Stimulated activated CD8-positive, alpha-beta memory T cell treated with anti-CD3 and anti-CD28 coated beads, Interleukin-7, amount 100 ng/mL, for 24 hours (primary cell): ENCODE results near the gene MYO6.

Source experiments
- DNase-seq: peaks from one replicate; pipeline ENCODE4 v3.0.0-alpha.2; 2020; ENCODE audit warnings: low read depth

The MYO6 gene

DNA sequence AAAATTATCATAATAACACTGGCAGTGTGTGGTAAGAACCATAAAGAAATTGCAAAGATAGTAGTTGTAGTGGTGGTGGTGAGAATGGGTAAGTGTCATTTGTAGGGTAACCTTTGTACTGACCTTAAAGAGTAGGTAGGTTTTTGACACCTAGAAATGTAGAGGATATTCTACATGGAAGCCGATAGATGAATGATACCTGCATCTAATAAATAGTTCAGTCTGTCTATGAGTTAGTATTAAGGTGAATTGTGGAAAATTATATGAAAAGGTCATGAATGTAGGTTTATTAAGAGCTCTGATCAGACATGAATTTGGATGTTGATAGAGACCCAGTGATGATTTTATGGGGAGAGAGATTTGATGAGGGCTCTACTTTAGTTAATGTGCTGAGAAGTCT lies 78.1 kb downstream of the MYO6 start:
- no peak for DNase-seq

DNA sequence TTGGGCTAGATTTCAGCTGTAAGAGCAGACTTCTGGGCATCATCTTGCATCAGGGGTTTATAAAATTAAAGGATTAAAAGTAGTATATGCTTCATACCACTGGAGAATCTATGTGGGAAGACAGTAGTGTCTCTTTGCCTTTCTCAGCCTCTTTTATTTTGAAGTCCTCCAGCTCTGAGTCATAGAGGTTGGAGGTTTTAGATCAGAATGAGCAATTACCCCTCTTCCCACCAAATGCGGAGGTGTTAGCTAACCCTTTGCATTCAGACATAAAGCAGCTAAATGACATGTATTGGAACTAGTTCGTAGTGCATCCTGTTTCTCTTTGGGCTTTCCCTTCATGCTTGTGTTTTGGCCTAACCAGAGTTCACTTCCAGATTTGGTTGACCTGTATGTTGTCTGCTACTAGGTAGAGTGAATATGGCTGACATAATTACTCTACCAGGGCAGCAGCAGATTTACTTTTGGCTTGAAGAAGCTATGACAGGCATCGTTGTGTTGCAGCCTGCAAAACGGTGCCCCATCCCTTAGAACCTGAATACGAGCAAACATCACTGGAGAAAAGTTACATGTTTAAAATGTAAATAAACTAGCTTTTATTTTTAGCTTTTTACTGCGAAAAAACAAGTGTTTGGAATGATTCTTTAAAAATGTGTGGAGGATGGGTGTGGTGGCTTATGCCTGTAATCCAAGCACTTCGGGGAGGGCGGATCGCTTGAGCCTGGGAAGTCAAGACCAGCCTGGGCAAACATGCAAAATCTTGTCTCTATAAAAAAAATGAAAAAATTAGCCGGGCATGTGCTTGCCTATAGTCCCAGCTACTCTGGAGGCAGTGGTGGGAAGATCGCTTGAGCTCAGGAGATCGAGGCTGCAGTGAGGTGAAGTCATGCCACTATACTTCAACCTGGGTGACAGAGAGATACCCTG lies 82.2 kb downstream of the MYO6 start:
- DNase-seq, result no peak

DNA sequence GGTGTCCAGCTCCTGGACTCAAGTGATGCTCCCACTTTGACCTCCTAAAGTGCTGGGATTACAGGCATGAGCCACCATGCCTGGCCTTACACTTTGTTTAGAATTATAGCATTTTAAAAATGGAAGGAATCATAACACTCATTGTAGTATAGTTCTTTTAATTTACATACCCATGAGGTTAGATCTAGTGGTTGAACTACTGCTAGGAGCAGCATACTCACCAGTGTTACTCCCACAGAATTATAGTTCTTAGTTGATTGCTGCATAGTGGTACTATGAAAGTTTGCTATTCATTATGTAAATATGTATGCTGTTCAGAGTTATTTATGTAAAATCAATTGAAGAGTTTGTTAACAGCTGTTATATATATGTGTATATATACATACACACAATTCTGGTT lies 85.4 kb downstream of the MYO6 start:
- DNase-seq, result no peak

DNA sequence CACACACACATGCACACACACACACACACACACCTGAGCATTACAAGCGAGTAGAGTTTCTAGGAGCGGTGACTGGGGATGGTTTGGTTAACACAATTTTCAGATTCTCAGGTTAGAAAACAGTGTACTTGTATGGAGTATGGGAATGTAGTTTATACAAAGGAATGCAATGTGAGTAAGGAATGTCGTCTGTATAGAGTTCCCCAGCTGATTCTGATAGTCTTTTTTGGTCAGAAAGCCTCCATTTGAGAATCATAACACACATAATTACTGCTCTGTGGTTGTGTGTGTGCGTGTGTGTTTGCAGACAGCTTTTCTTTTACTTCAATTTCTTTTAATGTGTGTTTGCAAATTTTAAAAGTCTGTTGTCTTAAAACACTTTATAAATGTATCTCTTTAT lies 93.2 kb downstream of the MYO6 start:
- no peak for DNase-seq

DNA sequence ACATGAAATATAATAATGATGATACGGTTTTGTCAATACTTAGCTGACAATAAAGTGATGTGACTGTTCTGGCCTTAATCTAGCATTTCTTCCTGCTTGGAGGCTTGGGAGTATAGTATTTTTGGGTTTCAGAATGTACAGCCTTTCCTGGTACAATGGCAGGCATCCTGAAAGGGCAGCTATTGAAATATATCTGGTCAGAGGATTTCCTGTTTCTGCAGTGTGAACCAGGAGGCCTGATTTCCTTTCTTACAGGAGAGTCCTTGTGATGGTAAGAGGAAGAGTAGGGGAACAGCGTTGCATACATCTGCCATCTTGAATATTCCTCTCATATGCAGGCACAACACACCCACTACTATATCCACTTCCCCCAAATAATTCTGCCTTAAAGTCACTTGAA lies 93.7 kb downstream of the MYO6 start:
- DNase-seq, result no peak

DNA sequence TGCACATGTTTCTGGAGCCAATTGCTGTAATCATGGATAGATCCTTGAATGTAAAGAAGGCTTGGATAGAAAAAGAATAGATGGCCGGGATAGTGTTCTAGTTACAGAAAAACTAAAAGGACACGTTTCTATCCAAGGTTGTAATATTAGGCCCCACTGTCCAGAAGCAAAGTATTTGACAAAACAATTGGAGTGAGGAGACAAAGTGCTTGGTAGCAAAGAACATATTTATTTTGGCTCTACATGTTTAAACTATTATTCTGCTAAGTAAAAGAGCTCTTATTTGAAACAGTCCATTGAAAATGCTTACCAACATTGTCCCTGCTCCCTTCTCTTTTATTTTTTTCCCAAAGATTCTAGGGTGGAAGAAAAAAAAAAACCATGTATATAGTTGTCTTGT lies 94.4 kb downstream of the MYO6 start:
- DNase-seq, result no peak

DNA sequence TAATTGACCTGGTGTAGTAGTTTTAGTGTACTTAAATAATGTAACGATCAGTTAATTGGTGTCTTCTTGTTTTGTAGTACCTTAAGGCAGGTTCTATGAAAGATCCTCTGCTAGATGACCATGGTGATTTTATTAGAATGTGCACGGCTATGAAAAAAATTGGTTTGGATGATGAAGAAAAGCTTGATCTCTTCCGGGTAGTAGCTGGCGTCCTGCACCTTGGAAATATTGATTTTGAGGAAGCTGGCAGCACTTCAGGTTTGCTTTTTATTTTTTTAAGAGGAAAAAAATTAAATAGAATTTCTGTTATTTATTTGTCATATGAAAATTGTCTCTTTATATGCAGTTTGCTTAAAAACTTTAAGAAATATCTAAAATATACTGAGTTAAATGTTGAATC lies 99.2 kb downstream of the MYO6 start:
- no peak for DNase-seq

DNA sequence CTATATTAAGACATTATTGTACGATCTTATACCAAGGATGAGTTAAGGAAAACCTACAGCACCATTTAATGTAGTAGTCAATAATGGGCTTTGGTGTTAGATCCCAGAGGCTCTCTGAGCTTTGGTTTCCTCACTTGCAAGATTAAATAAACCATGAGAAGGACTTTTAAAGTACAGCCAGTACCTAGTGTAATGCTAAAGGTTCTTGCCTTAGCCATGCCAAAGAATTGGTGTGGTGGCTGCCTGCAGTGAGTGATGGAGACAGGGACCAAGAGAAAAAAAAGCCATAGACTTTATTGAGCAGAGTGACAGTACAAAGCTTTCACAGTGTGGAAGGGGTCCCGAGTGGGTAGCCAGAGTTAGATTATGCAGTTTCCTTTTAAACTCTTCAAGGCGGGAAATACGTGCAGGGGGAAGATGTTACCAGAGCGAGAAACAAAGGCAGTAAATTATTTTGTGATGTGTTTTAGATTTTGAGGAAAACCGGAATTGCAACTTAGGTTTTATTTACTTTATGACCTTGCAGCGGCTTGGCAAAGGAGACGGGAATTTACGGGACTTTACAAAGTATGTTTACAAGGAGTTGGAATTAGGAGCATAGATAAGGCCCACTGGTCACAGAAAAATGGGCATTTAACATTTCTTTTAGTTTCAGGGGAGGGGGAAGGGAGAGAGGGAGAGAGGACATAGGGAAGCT lies 100.4 kb downstream of the MYO6 start:
- no peak for DNase-seq

- no peak for DNase-seq
Measured at GRCh38 chr6:75850026-75850833, 101.2 kb downstream of the MYO6 start.

GRCh38 chr6:75852721-75853120 lies 103.7 kb downstream of the MYO6 start:
- DNase-seq, result no peak

DNA sequence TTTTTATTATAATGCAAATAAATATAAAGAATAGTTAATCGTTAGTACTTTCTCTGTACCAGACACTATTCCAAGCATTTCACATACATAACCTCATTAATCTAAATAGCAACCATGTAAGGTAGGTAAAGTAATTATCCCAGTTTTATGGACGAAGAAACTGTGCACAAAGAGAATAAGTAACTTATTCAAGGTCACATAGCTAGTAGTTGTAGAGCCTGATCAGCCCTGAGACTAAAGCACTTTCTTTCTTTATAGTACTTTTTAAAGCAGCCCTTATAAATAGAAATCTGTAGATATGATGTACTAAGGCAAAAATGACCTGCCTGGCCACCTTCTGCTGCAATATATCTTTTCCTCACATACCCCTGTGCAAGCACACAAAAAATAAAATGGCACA lies 104.8 kb downstream of the MYO6 start:
- DNase-seq, result no peak

DNA sequence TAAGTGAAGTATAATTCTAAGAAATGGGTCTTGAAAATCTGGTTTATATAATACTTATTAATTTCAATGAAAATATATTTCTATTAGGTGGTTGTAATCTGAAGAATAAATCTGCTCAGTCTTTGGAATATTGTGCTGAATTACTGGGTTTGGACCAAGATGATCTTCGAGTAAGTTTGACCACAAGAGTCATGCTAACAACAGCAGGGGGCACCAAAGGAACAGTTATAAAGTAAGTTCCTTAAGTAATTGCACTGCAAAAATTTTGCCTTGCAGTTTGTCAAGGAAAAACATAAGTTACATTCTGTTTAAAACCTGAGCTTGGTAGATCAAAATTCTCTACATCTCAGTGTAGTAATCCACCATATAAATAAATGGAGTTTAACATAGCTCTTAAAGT lies 106.0 kb downstream of the MYO6 start:
- no peak for DNase-seq

DNA sequence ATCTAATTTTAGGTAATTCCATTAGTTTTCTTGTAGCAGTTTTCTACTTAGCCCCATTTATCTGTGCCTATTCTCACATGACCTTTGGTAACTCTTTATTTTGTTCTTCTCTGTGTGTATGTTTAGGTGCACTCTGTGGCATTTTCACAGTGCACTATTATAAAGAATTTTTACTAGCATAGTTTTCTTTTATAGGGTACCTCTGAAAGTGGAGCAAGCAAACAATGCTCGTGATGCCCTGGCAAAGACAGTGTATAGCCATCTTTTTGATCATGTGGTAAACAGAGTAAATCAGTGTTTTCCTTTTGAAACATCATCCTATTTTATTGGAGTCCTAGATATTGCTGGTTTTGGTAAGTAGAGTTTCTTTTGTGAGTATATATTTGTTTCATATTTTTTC lies 107.9 kb downstream of the MYO6 start:
- DNase-seq, result no peak

DNA sequence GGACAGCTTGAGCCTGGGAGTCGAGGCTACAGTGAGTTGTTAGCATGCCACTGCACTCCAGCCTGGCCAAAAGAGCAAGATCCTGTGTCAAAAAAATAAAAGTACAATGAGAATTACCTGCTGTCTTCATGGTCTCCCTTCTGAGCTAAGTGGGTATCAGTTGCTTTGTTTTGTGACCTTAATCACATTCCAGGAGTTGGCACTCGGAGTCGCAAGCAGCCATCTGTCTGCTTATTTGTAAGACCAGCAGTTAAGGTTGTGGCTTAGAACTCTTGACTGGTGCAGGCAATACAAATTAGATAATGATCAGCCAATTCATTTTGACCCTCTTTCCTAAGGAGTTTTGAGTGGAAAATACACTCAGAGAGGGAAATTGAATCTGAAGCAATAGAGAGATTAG lies 114.0 kb downstream of the MYO6 start:
- DNase-seq, result no peak

DNA sequence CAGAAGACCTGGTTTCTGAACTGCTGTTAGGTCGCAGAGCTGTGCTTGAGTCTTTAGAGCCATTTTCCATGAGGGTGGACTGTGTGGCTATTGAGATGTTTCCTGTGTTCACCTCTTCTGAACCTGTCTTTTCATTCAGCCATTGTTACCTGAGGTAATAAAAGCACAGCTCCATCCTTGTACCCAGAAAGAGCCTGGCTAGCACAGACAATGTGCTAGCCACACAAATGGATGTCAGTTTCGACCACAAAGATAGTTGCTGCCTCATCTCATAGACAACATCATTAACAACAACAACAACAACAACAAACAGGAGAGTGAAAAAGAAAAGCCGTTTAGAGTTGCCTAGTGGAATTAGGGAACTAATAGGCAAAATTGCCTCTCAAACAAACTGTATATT lies 114.7 kb downstream of the MYO6 start:
- no peak for DNase-seq

DNA sequence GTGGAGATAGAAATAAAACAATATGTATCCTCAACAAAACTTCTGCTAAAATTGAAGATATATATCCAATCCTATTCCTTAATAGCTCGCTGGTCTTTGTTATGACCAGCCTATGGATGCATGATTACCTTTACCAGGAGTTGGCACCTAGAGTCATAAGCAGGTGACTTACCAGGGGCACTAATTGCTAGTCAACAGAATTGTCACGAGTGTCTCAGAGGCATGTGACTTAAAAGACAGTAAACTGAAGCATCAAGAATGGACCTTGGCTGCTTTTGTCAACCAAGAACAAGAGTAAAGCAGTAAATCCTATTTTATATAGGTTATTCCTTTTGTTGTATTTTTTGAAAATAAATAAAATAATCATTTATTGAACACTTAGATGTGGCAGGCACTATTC lies 115.4 kb downstream of the MYO6 start:
- DNase-seq, result no peak

GRCh38 chr6:75870389-75870788 lies 121.3 kb downstream of the MYO6 start:
- no peak for DNase-seq

DNA sequence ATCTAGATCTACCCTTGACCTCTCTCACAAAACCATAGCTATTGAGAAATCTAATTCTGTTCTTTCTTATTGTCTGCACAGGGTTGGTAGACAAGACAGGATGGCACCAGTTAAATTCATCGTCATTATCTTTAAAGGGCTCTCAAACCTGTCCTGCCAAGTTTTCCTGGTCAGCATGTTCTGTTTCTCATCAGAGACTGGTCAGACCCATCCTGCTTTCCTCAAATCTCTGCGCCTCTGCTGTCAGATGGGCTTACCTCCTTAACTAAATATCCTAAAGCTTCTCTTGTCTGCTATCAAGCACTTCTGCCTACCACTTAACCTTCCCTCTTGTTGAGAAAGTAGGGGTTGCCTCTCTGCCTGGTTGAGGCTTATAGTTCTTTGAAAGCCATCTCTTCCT lies 125.2 kb downstream of the MYO6 start:
- DNase-seq, result no peak

GRCh38 chr6:75876152-75876551 lies 127.1 kb downstream of the MYO6 start:
- DNase-seq, result no peak

- no peak for DNase-seq
Measured at GRCh38 chr6:75880305-75880704, 131.3 kb downstream of the MYO6 start.

DNA sequence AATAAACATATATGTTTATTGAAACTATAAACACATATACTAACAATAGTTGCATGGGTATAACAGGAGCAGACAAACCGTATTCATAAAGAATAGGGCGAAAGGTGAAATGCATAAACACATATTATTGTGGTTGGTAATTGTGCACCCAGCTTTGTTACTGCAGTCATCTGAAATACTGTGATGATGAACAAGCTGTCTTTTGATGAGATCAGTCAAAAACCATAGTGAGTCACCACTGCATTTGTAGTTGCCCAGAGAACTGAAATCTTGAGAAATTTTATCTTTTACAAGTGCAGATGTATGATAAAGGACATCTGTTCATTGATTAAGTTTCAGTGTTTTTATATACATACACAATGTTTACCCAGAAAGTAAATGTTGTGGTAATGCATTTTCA lies 133.7 kb downstream of the MYO6 start:
- DNase-seq, result no peak

GRCh38 chr6:75884822-75885221 lies 135.8 kb downstream of the MYO6 start:
- DNase-seq, result no peak

DNA sequence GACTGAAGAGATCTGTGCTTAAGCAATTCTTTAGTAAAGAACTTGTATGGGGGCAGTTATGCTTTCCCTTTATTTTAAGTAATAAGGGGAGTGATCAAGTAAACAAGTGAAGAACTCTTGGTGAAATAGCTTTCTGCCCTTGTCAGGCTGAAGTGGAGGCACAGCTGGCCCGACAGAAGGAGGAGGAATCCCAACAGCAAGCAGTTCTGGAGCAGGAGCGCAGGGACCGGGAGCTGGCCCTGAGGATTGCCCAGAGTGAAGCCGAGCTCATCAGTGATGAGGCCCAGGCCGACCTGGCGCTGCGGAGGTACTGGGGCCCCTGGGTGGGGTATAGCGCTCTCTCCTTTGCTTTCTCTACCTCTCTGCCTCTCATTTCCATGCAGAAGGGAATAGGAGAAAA lies 143.3 kb downstream of the MYO6 start:
- no peak for DNase-seq
